Body of pancreas (tissue), 4 donors: Measurements from ENCODE around the gene NAP1L1.

ENCODE experiments used
- POLR2A ChIP-seq, 3 donors: fragments of 450-650 bp; IDR thresholded peaks; one replicate each; pipeline ENCODE4 v1.6.1; 2016; ENCODE audit warnings: antibody characterized with exemption in 3 of 3, mild to moderate bottlenecking in 2 of 3
- TF ChIP-seq, protein P1 (sequence below), 7 experiments: fragments of 450-650 bp in 4 of 7; fragments of 200-600 bp in 3 of 7; sonication (generic) in 3 of 7; IDR thresholded peaks; one replicate each; pipeline ENCODE4 v1.5.1; 2016 to 2019; ENCODE audit warnings: antibody characterized with exemption in 7 of 7

DNA sequence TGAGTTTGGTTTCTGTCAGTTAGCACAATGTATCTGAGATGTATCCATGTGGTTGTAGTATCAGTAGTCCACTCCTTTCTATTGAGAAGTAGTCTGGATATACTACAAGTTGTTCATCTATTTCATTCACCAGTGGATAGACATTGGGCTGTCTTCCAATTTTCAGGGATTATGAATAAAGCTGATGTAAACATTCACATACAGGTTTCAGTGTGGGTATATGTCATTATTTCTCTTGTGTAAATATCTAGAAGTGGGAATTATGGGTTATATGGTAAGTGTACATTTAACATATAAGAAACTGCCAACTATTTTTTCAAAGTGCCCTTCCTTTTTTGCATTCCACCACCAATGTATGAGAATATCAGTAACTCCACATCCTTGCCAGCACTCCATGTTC, 88.8 kb downstream of the NAP1L1 start:
- TF ChIP-seq, protein P1, sequence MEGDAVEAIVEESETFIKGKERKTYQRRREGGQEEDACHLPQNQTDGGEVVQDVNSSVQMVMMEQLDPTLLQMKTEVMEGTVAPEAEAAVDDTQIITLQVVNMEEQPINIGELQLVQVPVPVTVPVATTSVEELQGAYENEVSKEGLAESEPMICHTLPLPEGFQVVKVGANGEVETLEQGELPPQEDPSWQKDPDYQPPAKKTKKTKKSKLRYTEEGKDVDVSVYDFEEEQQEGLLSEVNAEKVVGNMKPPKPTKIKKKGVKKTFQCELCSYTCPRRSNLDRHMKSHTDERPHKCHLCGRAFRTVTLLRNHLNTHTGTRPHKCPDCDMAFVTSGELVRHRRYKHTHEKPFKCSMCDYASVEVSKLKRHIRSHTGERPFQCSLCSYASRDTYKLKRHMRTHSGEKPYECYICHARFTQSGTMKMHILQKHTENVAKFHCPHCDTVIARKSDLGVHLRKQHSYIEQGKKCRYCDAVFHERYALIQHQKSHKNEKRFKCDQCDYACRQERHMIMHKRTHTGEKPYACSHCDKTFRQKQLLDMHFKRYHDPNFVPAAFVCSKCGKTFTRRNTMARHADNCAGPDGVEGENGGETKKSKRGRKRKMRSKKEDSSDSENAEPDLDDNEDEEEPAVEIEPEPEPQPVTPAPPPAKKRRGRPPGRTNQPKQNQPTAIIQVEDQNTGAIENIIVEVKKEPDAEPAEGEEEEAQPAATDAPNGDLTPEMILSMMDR (IDR thresholded peaks at IDR 0.05) = no peak
- TF ChIP-seq POLR2A (IDR thresholded peaks at IDR 0.05) = no peak
